ENCODE results near the gene DZIP3. TPM values are rescaled to one million over a fixed set of nuclear protein-coding genes. Genes with fewer than 3 reads are reported as not detected.

DZIP3 gene
- total and polyA plus RNA-seq, 2 of the 13 experiments (the other 11 are each of a cell fraction or from before 2014, with no cell fraction given): 11.3 to 17.3 TPM

GRCh38 chr3:108599677-108600409 is 10.3 kb downstream of the DZIP3 start:
- no peaks in the 10 kb centered on the region for H3K9me3 ChIP-seq (ENCODE audit: low read length)
- ATAC-seq (no peak), FAIRE-seq (no peak), DNase-seq (ENCODE audit: low spot score) (no peak)
- intact Hi-C loops (cut with micrococcal nuclease; ENCODE audit: unreplicated experiment): no loop called here
- H2AFZ ChIP-seq (ENCODE audit: low read length): no peak overlapping the region
- 86% methylated on average over 1 of the region's 1 CpG for WGBS (ENCODE audit: low lambda C conversion rate)
- no peak overlapping the region for H3K4me3 ChIP-seq (replicated peaks in 1 of 3; ENCODE audit: insufficient read depth in 1 of 3, low read depth in 2 of 3, low read length in 3 of 3)
- H3K4me2 ChIP-seq (ENCODE audit: low read depth, low read length): no peak overlapping the region
- H3K79me2 ChIP-seq (ENCODE audit: insufficient read depth, low read length): no peaks in the 10 kb centered on the region
- ChIA-PET CTCF (ENCODE audit: low intra/inter-chr PET ratio, low total read pairs) (no interaction called here), POLR2A (interaction anchor here (3.1 kb wide), 1 partner anchor 10 kb away, joined by 19 read pairs; the partner anchor contains the start of genes CIP2A and DZIP3)
- H3K36me3 ChIP-seq (replicated peaks in 1 of 2; ENCODE audit: control insufficient read depth in 1 of 2, insufficient read depth in 2 of 2, low read length in 2 of 2): no peaks in the 10 kb centered on the region
- H3K27me3 ChIP-seq (ENCODE audit: control insufficient read depth in 1 of 2, insufficient read depth in 2 of 2, low read length in 2 of 2): no peaks in the 10 kb centered on the region
- no TSS peak for BruUV-seq (replicated peaks)
- no peak overlapping the region for H3K9ac ChIP-seq (ENCODE audit: insufficient read depth, low read depth, low read length)
- TF ChIP-seq ZNF670 (CRISPR knock-in tag; IDR thresholded peaks at IDR 0.05; ENCODE audit: borderline replicate concordance) (no peak), CAMTA2 (CRISPR knock-in tag; IDR thresholded peaks at IDR 0.05; ENCODE audit: borderline replicate concordance) (no peak), NCOA5 (CRISPR knock-in tag; IDR thresholded peaks at IDR 0.05) (no peak), RBAK (CRISPR knock-in tag; IDR thresholded peaks at IDR 0.05) (no peak), SMAD3 (CRISPR knock-in tag; IDR thresholded peaks at IDR 0.05) (no peak), ZNF124 (CRISPR knock-in tag; IDR thresholded peaks at IDR 0.05) (no peak), REL (CRISPR knock-in tag; conservative IDR thresholded peaks at IDR 0.05) (no peak), ZBED4 (CRISPR knock-in tag; IDR thresholded peaks at IDR 0.05; ENCODE audit: borderline replicate concordance) (no peak), HOXA3 (CRISPR knock-in tag; IDR thresholded peaks at IDR 0.05) (no peak), ZNF543 (CRISPR knock-in tag; IDR thresholded peaks at IDR 0.05) (no peak), POLR2G (IDR thresholded peaks at IDR 0.05; ENCODE audit: low read depth, low read length) (no peak), SATB2 (CRISPR knock-in tag; IDR thresholded peaks at IDR 0.05) (no peak), ARID2 (CRISPR knock-in tag; IDR thresholded peaks at IDR 0.05; ENCODE audit: borderline replicate concordance) (no peak), SMARCE1 (IDR thresholded peaks at IDR 0.05; ENCODE audit: borderline replicate concordance) (no peak), ZNF616 (CRISPR knock-in tag; IDR thresholded peaks at IDR 0.05; ENCODE audit: low read depth) (no peak), RFX3 (CRISPR knock-in tag; IDR thresholded peaks at IDR 0.05) (no peak)
- no peaks in the 10 kb centered on the region for H4K20me1 ChIP-seq (ENCODE audit: insufficient read depth, low read length)
- H3K27ac ChIP-seq (ENCODE audit: extremely low read length, insufficient read depth, low read length): no peak overlapping the region
- no peaks in the 10 kb centered on the region for H3K4me1 ChIP-seq (ENCODE audit: insufficient read depth, low read length)
- in situ Hi-C loops (cut with HindIII; ENCODE audit: extremely low pct_ligation_motif_present, low pct_unique_long_range_greater_than_20kb): no loop called here
